ENCODE measurements around the gene GRK5.

Gene GRK5

GRCh38 chr10:119447421-119447820 lies 240.1 kb downstream of the GRK5 start:
- H3K9me3 ChIP-seq (replicated peaks; ENCODE audit: insufficient read depth, low read length), result no peaks in the 10 kb centered on the region
- H3K9ac ChIP-seq (ENCODE audit: low read length), result no peak overlapping the region
- no peaks in the 10 kb centered on the region for H3K27me3 ChIP-seq (replicated peaks; ENCODE audit: insufficient read depth, low read length)
- H3K4me2 ChIP-seq (ENCODE audit: low read depth, low read length), result no peak overlapping the region
- H2AFZ ChIP-seq (ENCODE audit: low read length), result no peak overlapping the region
- H4K20me1 ChIP-seq (ENCODE audit: insufficient read depth, low read length), result peaks cover 3% of the 10 kb centered on the region; the same call in 1 of the 2 replicates
- no peaks in the 10 kb centered on the region for H3K79me2 ChIP-seq (ENCODE audit: low read length)
- H3K4me1 ChIP-seq (ENCODE audit: low read length), result no peaks in the 10 kb centered on the region
- H3F3A ChIP-seq (ENCODE audit: insufficient read depth, low read length), result no peaks in the 10 kb centered on the region
- H3K27ac ChIP-seq (ENCODE audit: low read length), result no peak overlapping the region
- H3K9me2 ChIP-seq (replicated peaks; ENCODE audit: insufficient read depth, low read length), result no peaks in the 10 kb centered on the region
- H3K4me3 ChIP-seq (ENCODE audit: low read length), result no peak overlapping the region
- no peak for TF ChIP-seq CTCF (IDR thresholded peaks at IDR 0.05; ENCODE audit: low read length)
- no peak for TF ChIP-seq EZH2 (optimal IDR thresholded peaks at IDR 0.05; ENCODE audit: low read depth, low read length)
- no peak for TF ChIP-seq EZH2phosphoT487 (IDR thresholded peaks at IDR 0.05; ENCODE audit: low read length)
- DNase-seq, result no peak
- H3K36me3 ChIP-seq (replicated peaks; ENCODE audit: insufficient read depth, low read length), result no peaks in the 10 kb centered on the region

- TF ChIP-seq EZH2 (optimal IDR thresholded peaks at IDR 0.05; ENCODE audit: low read depth, low read length) (no peak), EZH2phosphoT487 (IDR thresholded peaks at IDR 0.05; ENCODE audit: low read length) (no peak), CTCF (IDR thresholded peaks at IDR 0.05; ENCODE audit: low read length) (no peak)
- no peaks in the 10 kb centered on the region for H3K79me2 ChIP-seq (ENCODE audit: low read length)
- no peaks in the 10 kb centered on the region for H3K4me1 ChIP-seq (ENCODE audit: low read length)
- no peaks in the 10 kb centered on the region for H3K9me2 ChIP-seq (replicated peaks; ENCODE audit: insufficient read depth, low read length)
- H4K20me1 ChIP-seq (ENCODE audit: insufficient read depth, low read length), result peaks cover 3% of the 10 kb centered on the region; the same call in 1 of the 2 replicates
- H3K9me3 ChIP-seq (replicated peaks; ENCODE audit: insufficient read depth, low read length), result no peaks in the 10 kb centered on the region
- no peak overlapping the region for H3K4me2 ChIP-seq (ENCODE audit: low read depth, low read length)
- DNase-seq, result no peak
- H3K27me3 ChIP-seq (replicated peaks; ENCODE audit: insufficient read depth, low read length), result no peaks in the 10 kb centered on the region
- no peak overlapping the region for H3K4me3 ChIP-seq (ENCODE audit: low read length)
- no peak overlapping the region for H3K27ac ChIP-seq (ENCODE audit: low read length)
- H3F3A ChIP-seq (ENCODE audit: insufficient read depth, low read length), result no peaks in the 10 kb centered on the region
- H2AFZ ChIP-seq (ENCODE audit: low read length), result no peak overlapping the region
- H3K9ac ChIP-seq (ENCODE audit: low read length), result no peak overlapping the region
- no peaks in the 10 kb centered on the region for H3K36me3 ChIP-seq (replicated peaks; ENCODE audit: insufficient read depth, low read length)
Observed at GRCh38 chr10:119447823-119448546, 240.6 kb downstream of the GRK5 start.

- DNase-seq, result no peak
- H3K4me1 ChIP-seq (ENCODE audit: low read length), result no peaks in the 10 kb centered on the region
- H4K20me1 ChIP-seq (ENCODE audit: insufficient read depth, low read length), result peaks cover 3% of the 10 kb centered on the region; the same call in 1 of the 2 replicates
- H3F3A ChIP-seq (ENCODE audit: insufficient read depth, low read length), result no peaks in the 10 kb centered on the region
- H3K9me3 ChIP-seq (replicated peaks; ENCODE audit: insufficient read depth, low read length), result no peaks in the 10 kb centered on the region
- H3K79me2 ChIP-seq (ENCODE audit: low read length), result no peaks in the 10 kb centered on the region
- H3K9me2 ChIP-seq (replicated peaks; ENCODE audit: insufficient read depth, low read length), result no peaks in the 10 kb centered on the region
- H3K27ac ChIP-seq (ENCODE audit: low read length), result no peak overlapping the region
- no peak overlapping the region for H3K9ac ChIP-seq (ENCODE audit: low read length)
- no peak for TF ChIP-seq EZH2phosphoT487 (IDR thresholded peaks at IDR 0.05; ENCODE audit: low read length)
- TF ChIP-seq CTCF (IDR thresholded peaks at IDR 0.05; ENCODE audit: low read length), result no peak
- TF ChIP-seq EZH2 (optimal IDR thresholded peaks at IDR 0.05; ENCODE audit: low read depth, low read length), result no peak
- no peaks in the 10 kb centered on the region for H3K27me3 ChIP-seq (replicated peaks; ENCODE audit: insufficient read depth, low read length)
- no peak overlapping the region for H3K4me3 ChIP-seq (ENCODE audit: low read length)
- no peak overlapping the region for H2AFZ ChIP-seq (ENCODE audit: low read length)
- H3K36me3 ChIP-seq (replicated peaks; ENCODE audit: insufficient read depth, low read length), result no peaks in the 10 kb centered on the region
- H3K4me2 ChIP-seq (ENCODE audit: low read depth, low read length), result no peak overlapping the region
Observed at GRCh38 chr10:119448628-119449584, 241.5 kb downstream of the GRK5 start.

All from MM.1S (cell line).